HEK293T (cell line): ENCODE results near the gene BMP10.

ENCODE experiments used
- CTCF ChIA-PET: fragments of 350-600 bp; formaldehyde crosslinking; extraction: SDS; loops from one replicate; lab custom pipeline; 2021; ENCODE audit warnings: antibody characterized with exemption, inconsistent platforms; lab: Yijun Ruan, JAX
- POLR2A ChIA-PET: fragments of 350-600 bp; formaldehyde crosslinking; extraction: SDS; loops from one replicate; lab custom pipeline; 2020; ENCODE audit warnings: antibody characterized with exemption, inconsistent platforms; lab: Yijun Ruan, JAX
- DNase-seq: peaks from one replicate; pipeline ENCODE4 v3.0.0; 2012; ENCODE audit warnings: mixed read lengths; ENCODE audit errors: extremely low spot score
- ARNT ChIP-seq: fragments of 450-650 bp; IDR thresholded peaks from 2 replicates; pipeline ENCODE4 v1.6.1; 2017; ENCODE audit warnings: mild to moderate bottlenecking
- BHLHE40 ChIP-seq: fragments of 450-650 bp; IDR thresholded peaks from 2 replicates; pipeline ENCODE4 v1.6.1; 2016; ENCODE audit warnings: mild to moderate bottlenecking, moderate library complexity, borderline replicate concordance
- CTBP1 ChIP-seq: fragments of 450-650 bp; IDR thresholded peaks from 2 replicates; pipeline ENCODE4 v1.6.1; 2016; ENCODE audit warnings: borderline replicate concordance
- ELF4 ChIP-seq: fragments of 450-650 bp; IDR thresholded peaks from 2 replicates; pipeline ENCODE4 v1.6.1; 2017; ENCODE audit warnings: antibody characterized with exemption
- FOXA1 ChIP-seq: fragments of 450-650 bp; IDR thresholded peaks from 2 replicates; pipeline ENCODE4 v1.6.1; 2016; ENCODE audit warnings: mild to moderate bottlenecking
- FOXK2 ChIP-seq: fragments of 450-650 bp; IDR thresholded peaks from 2 replicates; pipeline ENCODE4 v1.6.1; 2016; ENCODE audit warnings: mild to moderate bottlenecking
- FOXM1 ChIP-seq: fragments of 450-650 bp; IDR thresholded peaks from 2 replicates; pipeline ENCODE4 v1.6.1; 2017; ENCODE audit warnings: mild to moderate bottlenecking, borderline replicate concordance
- HDGF ChIP-seq: fragments of 450-650 bp; IDR thresholded peaks from 2 replicates; pipeline ENCODE4 v1.6.1; 2017; ENCODE audit warnings: antibody characterized with exemption, borderline replicate concordance
- L3MBTL2 ChIP-seq: fragments of 450-650 bp; conservative IDR thresholded peaks from 2 replicates; pipeline ENCODE4 v1.6.1; 2016; ENCODE audit warnings: mild to moderate bottlenecking
- LEF1 ChIP-seq: fragments of 450-650 bp; IDR thresholded peaks from 2 replicates; pipeline ENCODE4 v1.6.1; 2017; ENCODE audit warnings: mild to moderate bottlenecking, borderline replicate concordance
- NFRKB ChIP-seq: fragments of 450-650 bp; IDR thresholded peaks from 2 replicates; pipeline ENCODE4 v1.6.1; 2016; ENCODE audit warnings: mild to moderate bottlenecking, moderate library complexity
- SP1 ChIP-seq: fragments of 450-650 bp; IDR thresholded peaks from 2 replicates; pipeline ENCODE4 v1.6.1; 2017
- SUZ12 ChIP-seq: fragments of 450-650 bp; IDR thresholded peaks from 2 replicates; pipeline ENCODE4 v1.6.1; 2016; ENCODE audit warnings: mild to moderate bottlenecking
- TARDBP ChIP-seq: fragments of 450-650 bp; IDR thresholded peaks from 2 replicates; pipeline ENCODE4 v1.6.1; 2016
- ZNF384 ChIP-seq: fragments of 450-650 bp; IDR thresholded peaks from 2 replicates; pipeline ENCODE4 v1.6.1; 2016
- TF ChIP-seq, protein P1 (sequence below): fragments of 450-650 bp; IDR thresholded peaks from 2 replicates; pipeline ENCODE4 v1.6.1; 2016

The BMP10 gene

DNA sequence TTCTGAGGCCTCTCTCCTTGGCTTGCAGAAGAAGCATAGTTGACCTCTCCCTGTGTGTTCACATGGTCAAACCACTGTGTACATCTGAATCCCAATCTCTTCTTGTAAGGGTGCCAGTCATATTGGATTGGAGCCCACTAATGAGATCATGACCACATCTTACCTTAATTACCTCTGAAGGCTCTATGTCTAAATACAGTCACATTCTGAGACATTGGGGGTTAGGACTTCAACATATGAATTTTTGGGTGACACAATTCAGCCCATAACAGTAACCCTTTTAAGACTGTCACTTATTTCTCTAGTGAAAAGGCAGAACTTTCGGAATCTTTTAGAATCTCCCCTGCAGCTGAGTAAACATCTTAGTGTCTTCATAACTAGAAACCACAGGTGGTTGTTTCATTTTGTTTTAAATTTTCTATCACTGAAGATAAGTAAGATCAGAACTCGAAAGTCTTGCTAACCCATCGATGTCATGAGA, 33.3 kb downstream of the BMP10 start:
- CTCF ChIA-PET: interaction anchor here (0.7 to 1.6 kb wide), 3 partner anchors 70 to 86 kb away, joined by 3 to 7 read pairs (median 3); no protein-coding TSS in a partner anchor

DNA sequence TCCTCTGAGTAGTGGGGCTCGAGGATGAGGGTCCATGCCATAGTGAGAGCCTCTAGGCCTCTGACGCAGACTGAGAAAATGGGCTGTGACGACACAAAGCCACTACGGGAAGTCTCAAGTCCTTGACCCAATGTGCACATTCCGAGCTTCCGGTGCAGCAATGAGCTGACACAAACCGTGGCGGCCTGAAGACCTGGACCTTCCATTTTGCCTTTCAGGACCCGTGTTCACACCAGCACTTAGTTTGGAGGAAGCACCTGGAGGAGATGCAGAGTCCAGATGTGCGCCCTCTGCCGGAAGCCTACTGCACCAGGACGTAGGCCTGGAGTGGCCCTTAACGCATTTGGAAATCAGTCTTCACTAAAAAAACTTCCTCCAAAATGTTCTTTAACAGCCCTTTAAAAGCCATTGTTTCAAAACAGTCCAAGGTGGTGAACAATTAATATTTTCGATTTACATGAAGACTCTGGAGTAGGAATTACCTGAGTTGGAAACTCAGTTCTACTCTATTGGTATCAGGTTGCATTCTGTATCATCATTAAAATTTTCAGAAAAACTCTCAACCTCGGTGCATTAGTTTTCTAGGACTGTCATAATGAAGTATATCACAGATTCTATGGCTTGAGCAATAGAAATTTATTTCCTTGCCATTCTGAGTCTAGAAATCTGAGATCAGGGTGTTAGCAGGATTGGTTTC, 33.9 kb downstream of the BMP10 start:
- no peak for TF ChIP-seq L3MBTL2
- ChIA-PET CTCF (interaction anchor here (0.7 kb wide), 1 partner anchor 10 kb away, joined by 3 read pairs; no protein-coding TSS in a partner anchor), POLR2A (no interaction called here)
- peak; percentile 53 for DNase-seq

More for the DNA sequence above, 33.3 kb downstream of the BMP10 start:
- TF ChIP-seq ELF4 (no peak), HDGF (no peak), LEF1 (no peak), TARDBP (no peak), FOXK2 (no peak), FOXA1 (no peak), NFRKB (no peak), CTBP1 (no peak), L3MBTL2 (no peak), SUZ12 (no peak), ZNF384 (no peak), ARNT (no peak)
- TF ChIP-seq, protein P1, sequence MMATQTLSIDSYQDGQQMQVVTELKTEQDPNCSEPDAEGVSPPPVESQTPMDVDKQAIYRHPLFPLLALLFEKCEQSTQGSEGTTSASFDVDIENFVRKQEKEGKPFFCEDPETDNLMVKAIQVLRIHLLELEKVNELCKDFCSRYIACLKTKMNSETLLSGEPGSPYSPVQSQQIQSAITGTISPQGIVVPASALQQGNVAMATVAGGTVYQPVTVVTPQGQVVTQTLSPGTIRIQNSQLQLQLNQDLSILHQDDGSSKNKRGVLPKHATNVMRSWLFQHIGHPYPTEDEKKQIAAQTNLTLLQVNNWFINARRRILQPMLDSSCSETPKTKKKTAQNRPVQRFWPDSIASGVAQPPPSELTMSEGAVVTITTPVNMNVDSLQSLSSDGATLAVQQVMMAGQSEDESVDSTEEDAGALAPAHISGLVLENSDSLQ: no peak
- no peak for DNase-seq
- POLR2A ChIA-PET: no interaction called here

DNA sequence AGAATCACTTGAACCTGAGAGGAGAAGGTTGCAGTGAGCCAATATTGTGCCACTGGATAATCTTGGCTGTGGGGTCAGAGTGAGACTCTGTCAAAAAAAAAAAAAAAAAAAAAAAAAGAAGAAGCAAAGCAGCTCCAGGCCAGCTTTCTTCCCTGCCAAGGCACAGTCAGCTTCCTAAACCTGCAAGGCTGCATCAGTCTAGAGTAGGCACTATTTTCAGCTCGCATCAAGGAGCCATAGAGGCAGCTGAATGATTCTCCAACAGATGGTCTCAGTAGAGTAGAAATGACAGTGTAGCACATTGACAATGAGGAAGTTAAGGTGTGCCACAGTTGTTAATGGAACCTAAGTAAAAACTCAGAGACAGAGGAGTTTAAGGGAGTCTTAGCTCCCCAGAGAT, 35.6 kb downstream of the BMP10 start:
- ChIA-PET CTCF (no interaction called here), POLR2A (no interaction called here)
- no peak for DNase-seq
- TF ChIP-seq ELF4 (no peak), HDGF (no peak), CTBP1 (no peak), SUZ12 (no peak), ARNT (no peak), FOXK2 (no peak), ZNF384 (no peak), L3MBTL2 (no peak), FOXM1 (no peak), NFRKB (no peak), TARDBP (no peak), BHLHE40 (no peak), FOXA1 (no peak), SP1 (no peak), LEF1 (no peak)
- TF ChIP-seq, protein P1: no peak

DNA sequence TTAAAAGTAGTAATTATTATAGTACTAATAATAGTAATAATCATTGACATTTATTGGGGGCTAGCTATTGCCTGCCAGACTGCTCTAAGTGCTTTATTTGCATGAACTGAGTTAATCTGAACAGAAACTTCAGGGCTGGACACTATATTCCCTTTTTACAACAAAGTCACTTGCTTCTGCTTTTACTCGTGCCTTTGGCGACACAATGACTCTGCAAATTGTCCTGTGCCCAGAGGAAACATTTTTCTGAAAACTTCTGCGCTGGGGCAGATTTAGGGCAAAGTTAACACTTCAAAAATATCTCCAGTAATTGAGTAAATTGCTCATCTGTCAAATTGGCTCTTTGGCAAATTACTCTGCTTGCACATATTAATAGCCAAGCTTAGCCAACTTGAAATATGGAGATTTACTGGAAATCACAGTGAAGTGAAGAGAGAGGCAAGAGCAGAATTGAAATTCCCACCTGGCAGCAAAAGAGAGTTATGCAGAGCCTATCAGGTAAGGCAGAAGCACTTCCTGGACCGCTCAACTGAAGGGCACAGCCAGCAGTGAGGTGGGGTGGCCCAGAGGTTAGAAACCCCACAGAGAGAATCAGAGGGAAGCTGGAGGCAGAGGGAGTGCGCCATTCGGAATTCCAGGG, 36.3 kb downstream of the BMP10 start:
- ChIA-PET CTCF (no interaction called here), POLR2A (no interaction called here)
- DNase-seq: no peak
- TF ChIP-seq TARDBP (no peak), ELF4 (no peak), FOXK2 (no peak), BHLHE40 (no peak), FOXA1 (no peak)
- TF ChIP-seq, protein P1: no peak

DNA sequence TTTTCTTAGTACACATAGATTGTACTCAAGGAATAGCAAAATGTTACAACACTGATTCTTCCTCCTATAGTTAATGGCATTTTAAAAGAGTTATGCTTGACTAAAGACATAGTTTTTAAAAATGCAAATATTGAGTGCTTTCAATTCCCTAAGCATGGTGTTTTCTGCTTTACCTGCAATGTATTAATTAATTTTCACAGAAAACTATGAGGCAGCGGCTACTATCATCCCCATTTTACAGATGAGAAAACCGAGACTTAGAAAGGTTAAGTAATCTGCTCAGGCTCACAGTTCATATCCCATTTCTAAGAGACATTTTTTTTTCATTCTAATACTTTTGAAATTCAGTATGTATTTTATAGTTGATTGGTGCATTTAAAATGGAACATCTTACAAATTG, 38.0 kb downstream of the BMP10 start:
- POLR2A ChIA-PET: no interaction called here
- no peak for DNase-seq
- CTCF ChIA-PET: no interaction called here
- no peak for TF ChIP-seq ZNF384
- TF ChIP-seq ELF4: no peak
- TF ChIP-seq FOXA1: no peak
- no peak for TF ChIP-seq ARNT
- TF ChIP-seq CTBP1: no peak

DNA sequence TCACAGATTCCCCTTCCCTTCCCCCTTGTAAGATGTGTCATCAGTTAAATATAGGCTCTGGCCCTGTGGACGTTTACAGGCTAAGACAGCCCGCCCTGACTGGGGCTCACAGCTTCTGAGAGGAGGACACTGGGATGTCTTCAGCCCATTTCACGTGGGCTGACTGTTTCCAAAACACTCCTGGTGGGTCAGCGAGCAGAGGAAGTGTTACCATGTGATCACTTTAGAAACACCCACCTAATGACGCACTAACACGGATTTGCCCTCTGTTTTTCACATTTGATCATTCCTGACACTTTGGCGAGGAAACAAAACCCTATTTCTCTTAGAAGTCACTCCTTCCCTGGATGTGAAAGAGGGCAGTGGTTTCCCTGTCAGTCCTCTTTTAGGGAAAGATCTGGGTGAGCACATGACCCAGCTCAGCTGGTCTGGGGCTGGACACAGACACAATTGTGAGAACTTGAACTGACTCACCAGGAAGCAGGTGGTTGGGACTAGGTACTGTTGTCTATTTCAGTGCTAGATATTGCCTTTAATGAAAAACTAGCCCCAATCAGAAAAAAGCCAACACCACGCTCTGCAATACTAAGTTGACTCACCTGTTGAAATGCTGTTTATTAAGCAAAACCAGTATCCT, 38.8 kb downstream of the BMP10 start:
- no peak for DNase-seq
- CTCF ChIA-PET: no interaction called here
- POLR2A ChIA-PET: no interaction called here
- TF ChIP-seq, protein P1: no peak
- no peak for TF ChIP-seq ARNT
- TF ChIP-seq SUZ12: no peak
